Lung (tissue), 12 donors: ENCODE results near the gene DOK4. TPM values are rescaled to one million over a fixed set of nuclear protein-coding genes. Genes with fewer than 3 reads are reported as not detected.
A peak's percentile ranks its signal among the peaks of the same experiment; 100 is the strongest.

Experiments used
- ATAC-seq: fragments of 200-7000 bp; cut with Tn5 transposase; one replicate; pipeline ENCODE4 v1.9.1; 2020; ENCODE audit warnings: moderate number of reproducible peaks; ENCODE audit not compliant: insufficient read depth, low FRiP score
- DNase-seq, 3 donors: peaks; one replicate each; pipeline ENCODE4 v3.0.0-alpha.2; 2013 to 2017
- H3K27ac ChIP-seq, 2 donors: one replicate each; pipeline ENCODE4 v1.5.1; 2013; ENCODE audit warnings: mild to moderate bottlenecking in 2 of 2, moderate library complexity in 2 of 2, control low read depth in 1 of 2, inconsistent platforms in 1 of 2, low read depth in 1 of 2, low read length in 1 of 2
- H3K27me3 ChIP-seq, 3 donors: one replicate each; pipeline ENCODE4 v1.5.1; 2013; ENCODE audit warnings: low read length in 2 of 3; ENCODE audit not compliant: control insufficient read depth in 3 of 3, insufficient read depth in 3 of 3
- H3K36me3 ChIP-seq, 4 donors: one replicate each; pipeline ENCODE4 v1.5.1; 2013; ENCODE audit warnings: low read length in 4 of 4, mild to moderate bottlenecking in 1 of 4, moderate library complexity in 1 of 4; ENCODE audit not compliant: control insufficient read depth in 4 of 4, insufficient read depth in 4 of 4
- H3K4me1 ChIP-seq, 5 donors: one replicate each; pipeline ENCODE4 v1.5.1; 2013; ENCODE audit warnings: low read length in 5 of 5, mild to moderate bottlenecking in 2 of 5, moderate library complexity in 1 of 5; ENCODE audit not compliant: control insufficient read depth in 5 of 5, insufficient read depth in 5 of 5
- H3K4me3 ChIP-seq: one replicate; pipeline ENCODE4 v1.5.1; 2013; ENCODE audit warnings: mild to moderate bottlenecking, control low read depth, moderate library complexity
- H3K9ac ChIP-seq, 2 donors: one replicate each; pipeline ENCODE4 v1.5.1; 2013; ENCODE audit warnings: low read length in 2 of 2, control low read depth in 1 of 2; ENCODE audit not compliant: insufficient read depth in 1 of 2
- H3K9me3 ChIP-seq, 4 donors: one replicate each; pipeline ENCODE4 v1.5.1; 2013; ENCODE audit warnings: low read length in 3 of 4, mild to moderate bottlenecking in 1 of 4, moderate library complexity in 1 of 4; ENCODE audit not compliant: control insufficient read depth in 4 of 4, insufficient read depth in 3 of 4
- WGBS, 2 donors: extraction: QIAGEN DNeasy Blood & Tissue Kit; methylation state at CpG; one replicate each; pipeline ENCODE4 v1.1.7; 2013; 5-methylcytosine and 5-hydroxymethylcytosine counted together
- polyA plus RNA-seq, 2 donors: library from polyadenylated mRNA; stranded (reverse); fragments of 200-250 nt; gene quantifications; one replicate each; pipeline ENCODE4 v1.2.1, GENCODE V29; 2013
- total RNA-seq, 2 donors: library from RNA; depleted of rRNA in 1 of 2; stranded (reverse); fragments of >200 nt in 1 of 2; gene quantifications; one replicate each; pipeline ENCODE4 v1.2.1, GENCODE V29; 2014 to 2021
- TF ChIP-seq, protein P1 (sequence below): IDR thresholded peaks from 2 replicates; pipeline ENCODE4 v1.5.1; 2012; ENCODE audit warnings: mild to moderate bottlenecking; ENCODE audit errors: control extremely low read depth, extremely low read depth
- donor health status: control.
- donor health status: control.
- donor health status: Bipolar disorder and iron deficiency.
- donor health status: healthy.
- donor health status: DM: yes; HTN: yes; CAD: no.

The DOK4 gene
- total and polyA plus RNA-seq, 4 donors, result 19.7 to 58.2 (median 51.1) TPM

- Histone ChIP-seq H3K27ac (peak overlapping the region in 1 of 2 donors; percentile 48), H3K4me1 (peaks cover 0 to 44% (median 8%) of the 10 kb centered on the region in 5 donors), H3K9ac (no peak overlapping the region), H3K9me3 (no peaks in the 10 kb centered on the region), H3K27me3 (no peaks in the 10 kb centered on the region), H3K4me3 (no peak overlapping the region), H3K36me3 (peaks cover 0 to 2% (median 0%) of the 10 kb centered on the region in 4 donors)
- WGBS, 2 donors, result 77% methylated on average over 6 of the region's 6 CpGs
- ATAC-seq (no peak), DNase-seq (no peak)
- TF ChIP-seq, protein P1, sequence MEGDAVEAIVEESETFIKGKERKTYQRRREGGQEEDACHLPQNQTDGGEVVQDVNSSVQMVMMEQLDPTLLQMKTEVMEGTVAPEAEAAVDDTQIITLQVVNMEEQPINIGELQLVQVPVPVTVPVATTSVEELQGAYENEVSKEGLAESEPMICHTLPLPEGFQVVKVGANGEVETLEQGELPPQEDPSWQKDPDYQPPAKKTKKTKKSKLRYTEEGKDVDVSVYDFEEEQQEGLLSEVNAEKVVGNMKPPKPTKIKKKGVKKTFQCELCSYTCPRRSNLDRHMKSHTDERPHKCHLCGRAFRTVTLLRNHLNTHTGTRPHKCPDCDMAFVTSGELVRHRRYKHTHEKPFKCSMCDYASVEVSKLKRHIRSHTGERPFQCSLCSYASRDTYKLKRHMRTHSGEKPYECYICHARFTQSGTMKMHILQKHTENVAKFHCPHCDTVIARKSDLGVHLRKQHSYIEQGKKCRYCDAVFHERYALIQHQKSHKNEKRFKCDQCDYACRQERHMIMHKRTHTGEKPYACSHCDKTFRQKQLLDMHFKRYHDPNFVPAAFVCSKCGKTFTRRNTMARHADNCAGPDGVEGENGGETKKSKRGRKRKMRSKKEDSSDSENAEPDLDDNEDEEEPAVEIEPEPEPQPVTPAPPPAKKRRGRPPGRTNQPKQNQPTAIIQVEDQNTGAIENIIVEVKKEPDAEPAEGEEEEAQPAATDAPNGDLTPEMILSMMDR, result no peak
These were observed 5.5 kb downstream of the DOK4 start for GRCh38 chr16:57480754-57481230.

DNA sequence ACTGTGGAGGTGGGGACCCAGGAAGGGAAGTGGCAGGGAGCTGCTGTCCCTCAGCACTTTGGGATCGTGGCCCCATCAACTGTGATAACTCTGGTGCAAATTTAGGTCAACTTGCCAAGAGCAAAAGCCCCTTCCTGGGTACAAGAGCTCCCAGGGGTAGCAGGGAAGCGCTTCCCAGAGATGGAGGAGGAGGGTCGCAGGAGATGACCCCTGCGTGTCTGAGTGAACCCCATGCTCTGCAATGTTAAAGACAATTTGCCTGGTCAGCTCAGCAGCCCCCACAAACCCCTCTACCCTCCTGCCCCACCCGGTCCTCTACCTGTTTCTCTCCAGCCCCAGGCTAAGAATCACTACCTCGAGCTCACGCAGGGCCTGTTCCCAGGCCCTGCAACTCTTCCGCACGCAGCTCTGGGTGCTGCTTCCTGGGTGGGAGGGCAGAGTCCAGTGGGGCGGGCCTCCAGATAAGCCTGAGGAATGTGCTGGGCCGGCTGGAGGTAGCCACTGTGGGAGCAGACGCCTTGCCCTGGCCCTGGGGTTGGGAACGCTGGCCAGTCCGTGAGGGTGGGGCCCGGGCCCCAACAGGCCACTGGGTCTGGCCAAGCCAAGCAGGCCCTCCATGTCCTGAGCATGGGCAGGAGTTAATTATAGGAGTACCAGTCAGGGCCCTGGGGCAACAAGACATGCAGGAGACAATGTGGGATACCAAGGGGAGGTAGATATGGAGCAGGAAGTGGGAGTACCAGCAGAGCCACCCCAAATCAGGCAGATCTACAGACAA lies 6.1 kb downstream of the DOK4 start:
- H3K4me3 ChIP-seq, result no peak overlapping the region
- H3K27me3 ChIP-seq, result no peaks in the 10 kb centered on the region
- H3K4me1 ChIP-seq, result peaks cover 0 to 38% (median 3%) of the 10 kb centered on the region in 5 donors
- peaks cover 0 to 2% (median 0%) of the 10 kb centered on the region in 4 donors for H3K36me3 ChIP-seq
- H3K9ac ChIP-seq, result no peak overlapping the region
- TF ChIP-seq, protein P1, result no peak
- DNase-seq (no peak), ATAC-seq (peak; percentile 49)
- 47 to 60% methylated on average over 14 to 15 of the region's 15 CpGs for WGBS, 2 donors
- H3K27ac ChIP-seq, result peak overlapping the region in 1 of 2 donors; percentile 48
- no peaks in the 10 kb centered on the region for H3K9me3 ChIP-seq

- ATAC-seq (no peak), DNase-seq (peak; percentile 60 to 76 (median 60))
- no peaks in the 10 kb centered on the region for H3K9me3 ChIP-seq
- TF ChIP-seq, protein P1, result no peak
- H3K27ac ChIP-seq, result peak overlapping the region in 1 of 2 donors; percentile 52
- peak overlapping the region; percentile 20 for H3K4me3 ChIP-seq
- H3K27me3 ChIP-seq, result no peaks in the 10 kb centered on the region
- 25 to 34% methylated on average over 27 to 36 of the region's 36 CpGs for WGBS, 2 donors
- H3K36me3 ChIP-seq, result peaks cover 0 to 6% (median 4%) of the 10 kb centered on the region in 4 donors
- H3K4me1 ChIP-seq, result peaks cover 0 to 34% (median 3%) of the 10 kb centered on the region in 5 donors
- H3K9ac ChIP-seq, result peak overlapping the region in 1 of 2 donors; percentile 11
These were observed 6.9 kb downstream of the DOK4 start for GRCh38 chr16:57479205-57479975.
